VCaP (cell line): ENCODE measurements around the gene NCOA7.
"Not testable (repeated sequence)": the region's sequence is repeated elsewhere in the genome, so short reads cannot be mapped to it uniquely, and the experiment has no call there.

Source experiments
- H3K27ac ChIP-seq: fragments of 450-650 bp; 2 replicates; pipeline ENCODE4 v1.5.1; 2017
- TF ChIP-seq, protein P1 (sequence below): fragments of 450-650 bp; conservative IDR thresholded peaks from 2 replicates; pipeline ENCODE4 v1.5.1; 2017; ENCODE audit warnings: mild to moderate bottlenecking, moderate library complexity

Gene NCOA7

GRCh38 chr6:125797120-125797885 is 6.5 kb downstream of the NCOA7 start:
- TF ChIP-seq, protein P1, sequence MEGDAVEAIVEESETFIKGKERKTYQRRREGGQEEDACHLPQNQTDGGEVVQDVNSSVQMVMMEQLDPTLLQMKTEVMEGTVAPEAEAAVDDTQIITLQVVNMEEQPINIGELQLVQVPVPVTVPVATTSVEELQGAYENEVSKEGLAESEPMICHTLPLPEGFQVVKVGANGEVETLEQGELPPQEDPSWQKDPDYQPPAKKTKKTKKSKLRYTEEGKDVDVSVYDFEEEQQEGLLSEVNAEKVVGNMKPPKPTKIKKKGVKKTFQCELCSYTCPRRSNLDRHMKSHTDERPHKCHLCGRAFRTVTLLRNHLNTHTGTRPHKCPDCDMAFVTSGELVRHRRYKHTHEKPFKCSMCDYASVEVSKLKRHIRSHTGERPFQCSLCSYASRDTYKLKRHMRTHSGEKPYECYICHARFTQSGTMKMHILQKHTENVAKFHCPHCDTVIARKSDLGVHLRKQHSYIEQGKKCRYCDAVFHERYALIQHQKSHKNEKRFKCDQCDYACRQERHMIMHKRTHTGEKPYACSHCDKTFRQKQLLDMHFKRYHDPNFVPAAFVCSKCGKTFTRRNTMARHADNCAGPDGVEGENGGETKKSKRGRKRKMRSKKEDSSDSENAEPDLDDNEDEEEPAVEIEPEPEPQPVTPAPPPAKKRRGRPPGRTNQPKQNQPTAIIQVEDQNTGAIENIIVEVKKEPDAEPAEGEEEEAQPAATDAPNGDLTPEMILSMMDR, result no peak
- no peak overlapping the region for H3K27ac ChIP-seq

- H3K27ac ChIP-seq, result no peak overlapping the region
- TF ChIP-seq, protein P1, result no peak
These were observed 7.2 kb downstream of the NCOA7 start for GRCh38 chr6:125797886-125798444.

DNA sequence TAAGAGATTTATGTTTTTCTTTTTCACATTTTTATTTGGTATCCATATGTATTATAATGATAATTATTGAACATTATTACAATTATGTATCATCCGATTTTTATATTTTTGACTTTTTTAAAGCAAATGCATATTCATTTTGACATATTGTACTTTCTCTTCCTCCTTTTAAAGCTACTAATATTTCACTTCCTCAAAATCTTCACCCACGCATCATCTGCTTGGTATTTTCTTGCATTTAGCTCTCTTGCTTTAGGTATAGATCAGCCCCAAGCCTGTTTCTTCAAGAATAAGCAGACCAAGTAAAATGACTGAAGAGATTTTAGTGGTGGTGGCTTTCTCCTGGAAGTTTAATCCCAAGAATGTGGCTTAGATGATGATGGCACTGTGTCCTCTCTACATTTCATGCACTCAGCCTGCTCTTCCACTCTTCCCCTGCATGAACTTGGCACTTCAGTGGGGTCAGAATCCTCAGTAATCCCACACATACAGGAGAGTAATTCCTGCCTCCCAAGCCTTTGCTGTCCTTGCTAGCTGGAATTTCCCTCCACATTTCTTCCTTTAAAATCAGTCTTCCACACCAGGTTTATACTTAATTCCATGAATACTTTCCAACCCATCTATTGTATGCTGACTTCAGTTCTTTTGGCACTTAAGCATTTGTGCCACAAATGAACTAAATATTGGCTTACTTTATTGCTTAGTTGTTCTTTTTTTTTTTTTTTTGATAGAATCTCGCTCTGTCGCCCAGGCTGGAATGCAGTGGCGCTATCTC is 8.2 kb downstream of the NCOA7 start:
- H3K27ac ChIP-seq, result no peak overlapping the region
- TF ChIP-seq, protein P1, result no peak

DNA sequence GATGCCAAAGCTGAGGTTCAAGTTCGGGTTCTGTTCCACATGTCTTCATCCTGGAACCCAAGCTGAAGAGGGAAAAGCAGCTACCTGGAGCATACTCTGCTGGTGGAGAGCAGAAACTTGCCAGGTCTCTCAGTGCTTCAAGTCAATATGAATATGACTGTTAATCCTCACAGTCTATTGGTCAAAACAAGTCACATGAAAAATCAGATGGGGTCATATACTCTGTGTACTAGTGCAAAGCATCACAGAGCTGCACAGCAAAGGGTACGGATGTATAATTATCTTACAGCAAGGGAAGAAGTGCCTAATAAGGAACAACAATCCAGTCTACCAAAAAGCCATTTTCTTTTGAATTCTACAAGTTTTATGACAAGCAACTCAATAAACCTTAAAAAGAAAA is 11.6 kb downstream of the NCOA7 start:
- TF ChIP-seq, protein P1, result no peak
- H3K27ac ChIP-seq, result no peak overlapping the region

DNA sequence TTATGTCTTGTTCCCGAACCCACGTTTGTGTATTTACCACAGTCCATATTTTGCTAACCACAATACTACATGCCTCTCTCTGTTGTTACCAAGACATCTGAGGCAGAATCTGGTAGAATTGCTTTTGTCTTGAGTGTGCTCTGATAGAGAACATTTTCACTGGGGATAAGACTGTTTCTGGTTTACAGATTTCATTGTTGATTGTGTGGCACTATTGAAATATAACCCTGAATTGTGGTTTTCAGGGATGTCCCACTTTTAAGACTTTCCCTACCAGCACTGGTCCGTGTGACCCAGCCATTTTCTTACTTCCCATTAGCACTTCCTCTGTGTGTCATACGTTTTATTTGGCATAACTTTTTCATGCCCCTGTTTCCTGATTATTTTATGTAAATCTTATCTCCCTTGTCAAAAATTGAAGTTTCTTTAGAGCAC is 12.2 kb downstream of the NCOA7 start:
- TF ChIP-seq, protein P1, result no peak
- no peak overlapping the region for H3K27ac ChIP-seq

DNA sequence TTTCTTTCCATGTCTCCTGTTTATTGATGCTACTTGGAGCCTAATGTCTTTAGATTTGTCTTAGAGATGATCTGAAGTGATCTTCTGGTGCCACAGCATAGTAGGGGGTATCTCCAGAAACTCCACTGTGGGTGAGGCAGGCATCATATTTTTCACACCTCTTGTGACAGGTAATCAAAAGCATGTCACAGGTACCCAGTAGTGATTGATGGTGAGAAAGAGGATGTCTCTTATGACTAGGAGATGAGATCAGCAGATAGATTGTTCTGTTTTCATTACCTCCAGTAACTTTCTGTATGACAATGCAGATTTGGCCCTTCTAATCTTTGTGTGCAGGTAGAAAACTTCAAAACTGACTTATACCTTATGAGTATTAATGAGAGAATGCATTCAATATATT is 13.5 kb downstream of the NCOA7 start:
- TF ChIP-seq, protein P1, result no peak
- no peak overlapping the region for H3K27ac ChIP-seq

- H3K27ac ChIP-seq, result not testable (repeated sequence)
These were observed 14.2 kb downstream of the NCOA7 start for GRCh38 chr6:125804866-125805425.
